ENCODE measurements around the gene PURB.

Gene PURB

DNA sequence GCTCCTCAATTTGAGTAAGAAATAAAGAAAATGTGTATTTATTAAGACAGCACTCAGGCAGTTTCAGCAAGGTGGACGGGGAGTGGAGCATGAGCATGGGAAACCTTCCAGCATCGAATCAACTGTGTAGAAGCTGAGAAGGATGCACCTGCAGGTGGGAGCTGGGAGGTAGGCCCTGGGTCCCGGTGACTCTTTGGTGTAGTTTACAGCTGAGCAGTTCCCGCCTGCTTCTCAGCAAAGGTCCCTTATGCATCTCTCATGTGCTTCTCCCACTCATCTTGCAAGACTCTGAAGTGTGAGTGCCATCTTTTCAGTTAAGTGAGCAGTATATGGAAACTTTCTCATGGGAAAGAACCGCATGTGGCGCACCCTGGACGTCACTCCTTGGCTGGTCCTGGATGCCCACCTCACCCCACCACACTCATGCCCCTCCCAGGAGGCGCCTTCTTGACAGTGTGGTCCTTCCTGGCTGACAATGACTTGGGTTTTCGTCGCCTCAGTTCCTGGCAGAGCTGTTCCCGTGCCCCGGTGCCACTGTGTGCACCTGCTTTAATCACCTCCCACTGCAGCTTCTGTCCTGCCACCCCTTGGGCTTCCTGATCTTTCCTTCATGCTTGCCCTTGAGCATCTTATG lies 19.8 kb upstream of the PURB start:
- TF ChIP-seq, protein P1, sequence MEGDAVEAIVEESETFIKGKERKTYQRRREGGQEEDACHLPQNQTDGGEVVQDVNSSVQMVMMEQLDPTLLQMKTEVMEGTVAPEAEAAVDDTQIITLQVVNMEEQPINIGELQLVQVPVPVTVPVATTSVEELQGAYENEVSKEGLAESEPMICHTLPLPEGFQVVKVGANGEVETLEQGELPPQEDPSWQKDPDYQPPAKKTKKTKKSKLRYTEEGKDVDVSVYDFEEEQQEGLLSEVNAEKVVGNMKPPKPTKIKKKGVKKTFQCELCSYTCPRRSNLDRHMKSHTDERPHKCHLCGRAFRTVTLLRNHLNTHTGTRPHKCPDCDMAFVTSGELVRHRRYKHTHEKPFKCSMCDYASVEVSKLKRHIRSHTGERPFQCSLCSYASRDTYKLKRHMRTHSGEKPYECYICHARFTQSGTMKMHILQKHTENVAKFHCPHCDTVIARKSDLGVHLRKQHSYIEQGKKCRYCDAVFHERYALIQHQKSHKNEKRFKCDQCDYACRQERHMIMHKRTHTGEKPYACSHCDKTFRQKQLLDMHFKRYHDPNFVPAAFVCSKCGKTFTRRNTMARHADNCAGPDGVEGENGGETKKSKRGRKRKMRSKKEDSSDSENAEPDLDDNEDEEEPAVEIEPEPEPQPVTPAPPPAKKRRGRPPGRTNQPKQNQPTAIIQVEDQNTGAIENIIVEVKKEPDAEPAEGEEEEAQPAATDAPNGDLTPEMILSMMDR (conservative IDR thresholded peaks at IDR 0.05): no peak
- no peak overlapping the region for H3K27ac ChIP-seq

DNA sequence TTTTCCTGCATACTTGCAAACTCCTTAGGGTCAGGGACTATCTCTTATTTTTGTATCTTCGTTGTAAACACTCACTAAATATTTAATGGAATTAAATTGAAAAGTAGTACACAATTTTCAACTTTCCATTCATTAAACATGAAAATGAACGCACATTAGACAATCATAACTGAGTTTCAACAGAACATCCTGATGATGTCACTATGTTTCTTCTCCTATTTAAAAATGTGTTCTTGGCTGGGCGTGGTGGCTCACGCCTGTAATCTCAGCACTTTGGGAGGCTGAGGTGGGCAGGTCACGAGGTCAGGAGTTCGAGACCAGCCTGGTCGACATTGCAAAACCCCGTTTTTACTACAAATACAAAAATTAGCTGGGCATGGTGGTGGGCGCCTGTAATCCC lies 14.1 kb upstream of the PURB start:
- no peak overlapping the region for H3K27ac ChIP-seq
- TF ChIP-seq, protein P1 (conservative IDR thresholded peaks at IDR 0.05): no peak

DNA sequence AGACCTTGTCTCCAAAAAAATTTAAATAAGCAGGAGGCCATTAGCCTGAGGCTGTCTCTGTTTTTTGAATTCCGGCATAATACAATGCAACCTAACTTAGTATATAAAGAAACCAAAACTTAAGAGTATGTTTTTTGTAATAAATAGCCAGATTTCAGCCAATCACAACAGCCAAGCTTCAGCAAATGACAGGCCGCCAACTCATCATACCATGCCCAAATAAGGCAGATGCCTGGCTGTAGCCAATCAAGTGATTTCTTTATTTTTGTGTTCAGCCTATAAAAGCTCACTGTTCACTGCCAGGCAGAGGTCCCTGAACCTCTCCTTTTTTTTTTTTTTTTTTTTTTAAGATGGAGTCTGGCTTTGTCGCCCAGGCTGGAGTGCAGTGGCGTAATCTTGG lies 12.7 kb upstream of the PURB start:
- TF ChIP-seq, protein P1 (conservative IDR thresholded peaks at IDR 0.05): no peak
- no peak overlapping the region for H3K27ac ChIP-seq

DNA sequence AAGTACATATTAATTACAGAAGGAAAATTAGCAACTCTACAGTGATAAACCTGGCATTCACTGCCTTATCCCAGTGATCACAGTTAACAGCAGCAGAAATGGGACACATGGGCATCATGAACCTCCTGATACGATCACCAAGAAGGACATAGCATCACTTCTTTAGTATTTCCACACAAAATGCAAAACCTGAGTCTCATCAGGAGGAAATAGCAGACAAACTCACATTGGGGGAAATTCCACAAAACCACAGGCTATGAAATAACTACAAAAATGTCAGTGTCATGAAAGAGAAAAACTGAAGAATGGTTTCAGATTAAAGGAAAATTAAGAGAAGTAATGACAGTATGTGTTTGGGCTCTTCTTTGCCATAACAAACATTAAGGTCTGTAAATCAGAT lies 12.0 kb upstream of the PURB start:
- no peak overlapping the region for H3K27ac ChIP-seq
- TF ChIP-seq, protein P1 (conservative IDR thresholded peaks at IDR 0.05): no peak

DNA sequence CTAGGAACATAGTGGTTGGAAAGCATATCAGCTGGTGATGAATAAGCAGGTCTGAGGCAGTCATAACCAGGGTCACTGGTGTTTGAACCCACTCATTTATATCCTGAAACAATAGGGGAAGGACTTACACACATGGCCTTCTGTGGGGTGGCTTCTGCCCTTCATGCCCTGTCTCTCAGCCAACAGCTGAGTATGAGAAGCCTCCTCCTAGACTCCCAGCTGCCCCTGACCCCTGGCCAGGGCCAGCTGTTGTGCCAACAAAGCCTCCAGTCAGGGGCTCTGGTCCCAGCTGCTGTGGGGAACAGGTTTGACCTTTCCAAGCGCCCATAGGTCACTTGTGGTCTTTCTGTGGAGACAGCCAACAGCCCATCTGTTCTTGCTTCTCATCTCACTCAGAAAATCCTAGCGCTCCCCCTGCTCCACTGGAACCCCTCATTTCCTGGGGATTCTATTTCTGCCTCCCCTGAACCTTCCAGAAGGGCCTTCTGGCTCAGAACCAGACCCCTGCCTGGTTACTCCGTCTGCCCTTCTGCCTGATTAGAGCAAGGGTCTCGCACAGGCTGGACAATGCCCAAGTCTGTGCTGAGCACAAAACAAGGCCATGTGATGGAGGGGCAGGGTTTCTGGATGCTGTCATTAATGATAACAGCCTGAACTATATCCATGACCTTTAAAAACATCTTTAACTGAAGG lies 9.7 kb upstream of the PURB start:
- TF ChIP-seq, protein P1 (conservative IDR thresholded peaks at IDR 0.05): no peak
- no peak overlapping the region for H3K27ac ChIP-seq

DNA sequence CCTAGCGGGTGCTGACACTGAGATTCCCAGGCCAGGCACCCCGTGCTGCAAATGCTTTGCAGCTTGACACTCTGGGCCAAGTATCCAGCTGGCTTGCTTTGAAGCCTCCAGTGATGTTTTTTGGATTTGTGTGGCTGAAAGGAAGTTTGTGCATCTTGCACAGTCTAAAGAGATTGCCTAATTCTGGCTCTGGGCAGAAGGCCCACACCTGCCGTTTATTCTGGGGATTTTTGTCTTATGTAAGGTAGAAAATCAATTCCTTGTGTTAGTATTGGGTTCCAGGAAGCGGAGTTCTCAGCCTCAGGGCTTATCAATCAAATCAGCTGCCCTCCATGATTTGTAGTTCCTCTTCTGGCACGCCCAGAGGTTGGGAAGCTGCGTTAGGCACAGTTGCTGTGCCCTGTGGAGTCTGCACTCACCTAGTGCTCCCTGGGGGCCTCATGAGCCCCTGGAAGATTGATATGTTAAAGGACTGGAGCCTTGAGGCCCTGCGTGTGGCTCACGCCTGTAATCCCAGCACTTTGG lies 8.4 kb upstream of the PURB start:
- TF ChIP-seq, protein P1 (conservative IDR thresholded peaks at IDR 0.05): no peak
- H3K27ac ChIP-seq: no peak overlapping the region

DNA sequence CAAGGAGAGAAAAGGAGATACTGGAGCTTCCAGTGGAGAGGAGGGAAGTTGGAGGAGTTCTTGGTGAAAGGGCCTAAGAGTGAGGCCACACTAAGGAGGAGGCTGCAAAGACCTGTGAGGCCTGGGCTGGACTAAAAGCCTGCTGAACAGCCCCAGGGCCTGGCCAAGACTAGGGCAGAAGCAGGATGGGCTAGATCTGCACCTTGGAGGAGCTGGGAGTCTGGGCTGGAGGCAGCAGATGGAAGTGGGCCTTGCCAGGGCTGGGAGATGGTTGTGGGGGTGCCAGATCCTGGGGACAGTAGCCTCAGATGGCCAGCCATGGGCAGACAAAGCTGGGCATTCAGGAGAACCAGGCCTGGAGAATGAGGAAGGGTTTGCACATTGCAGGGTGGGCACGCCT lies 6.5 kb upstream of the PURB start:
- TF ChIP-seq, protein P1 (conservative IDR thresholded peaks at IDR 0.05): no peak
- no peak overlapping the region for H3K27ac ChIP-seq
